Psoas muscle (tissue), 8 donors: Measurements from ENCODE around the gene ERI2. TPM values are rescaled to one million over a fixed set of nuclear protein-coding genes. Genes with fewer than 3 reads are reported as not detected.

ENCODE experiments used
- ATAC-seq, 4 donors: fragments of 200-7000 bp; cut with Tn5 transposase; one replicate each; pipeline ENCODE4 v1.9.1; 2020; ENCODE audit warnings: moderate library complexity in 3 of 4, mild to moderate bottlenecking in 2 of 4
- DNase-seq, 2 donors: peaks; one replicate each; pipeline ENCODE4 v3.0.0-alpha.2; 2020
- H3K27ac ChIP-seq: fragments of 200-600 bp; one replicate; pipeline ENCODE4 v1.8.0; 2022
- H3K27me3 ChIP-seq, 3 donors: fragments of 200-600 bp in 1 of 3; one replicate each; pipeline versions ENCODE4 v1.6.1 to v1.8.0; 2013 to 2022; ENCODE audit warnings: low read length in 2 of 3, mild to moderate bottlenecking in 2 of 3, moderate library complexity in 1 of 3; ENCODE audit not compliant: insufficient read depth in 3 of 3
- H3K36me3 ChIP-seq, 2 donors: fragments of 200-600 bp in 1 of 2; one replicate each; pipeline versions ENCODE4 v1.6.1 to v1.8.0; 2013 to 2022; ENCODE audit warnings: low read depth in 1 of 2, mild to moderate bottlenecking in 1 of 2, moderate library complexity in 1 of 2; ENCODE audit not compliant: insufficient read depth in 1 of 2
- H3K4me1 ChIP-seq: fragments of 200-600 bp; one replicate; pipeline ENCODE4 v1.8.0; 2022
- H3K4me3 ChIP-seq: fragments of 200-600 bp; one replicate; pipeline ENCODE4 v1.8.0; 2022; ENCODE audit warnings: mild to moderate bottlenecking
- H3K9me3 ChIP-seq: fragments of 200-600 bp; one replicate; pipeline ENCODE4 v1.8.0; 2022
- CTCF ChIP-seq: fragments of 200-600 bp; IDR thresholded peaks from one replicate; pipeline ENCODE4 v1.8.0; 2022; ENCODE audit warnings: antibody characterized with exemption
- WGBS, 3 donors: extraction: QIAGEN DNeasy Blood & Tissue Kit; methylation state at CpG; one replicate each; pipeline versions ENCODE4 v1.1.6 to v1.1.7; 2013; 5-methylcytosine and 5-hydroxymethylcytosine counted together
- intact Hi-C, 2 donors: fragments of 100-400 bp; cut with DNase I; formaldehyde crosslinking; loops; one replicate each; pipeline versions ENCODE4 v1.11.0 to v1.14.2; 2022
- polyA plus RNA-seq, 3 donors: library from polyadenylated mRNA; stranded (reverse); fragments of 200-250 nt; gene quantifications; one replicate each; pipeline ENCODE4 v1.2.3, GENCODE V29; 2013
- total RNA-seq, 4 donors: library from RNA; stranded (reverse); fragmentation: NEBNext Ultra II Directional in 2 of 4; extraction: Animal tissue kit (Norgen Biotek cat#: 25700) in 2 of 4; gene quantifications; one replicate each; pipeline versions ENCODE4 v1.2.1 to v1.2.4, GENCODE V29; 2021 to 2023
- donor health status: healthy with polysubstance abuse.
- donor health status: DM: no; HTN: no; CAD: no; lungs with moderate emphysema.
- donor health status: Bipolar disorder and iron deficiency.
- donor health status: healthy.
- donor health status: DM: yes; HTN: yes; CAD: no.
- donor health status: DM: no; HTN: no; CAD: no.
- donor health status: DM: no; HTN: no; CAD: no.
- donor health status: DM: yes; HTN: yes; CAD: no.

ERI2 gene
- total and polyA plus RNA-seq, 7 donors, result 3.6 to 14.9 (median 6.5) TPM

DNA sequence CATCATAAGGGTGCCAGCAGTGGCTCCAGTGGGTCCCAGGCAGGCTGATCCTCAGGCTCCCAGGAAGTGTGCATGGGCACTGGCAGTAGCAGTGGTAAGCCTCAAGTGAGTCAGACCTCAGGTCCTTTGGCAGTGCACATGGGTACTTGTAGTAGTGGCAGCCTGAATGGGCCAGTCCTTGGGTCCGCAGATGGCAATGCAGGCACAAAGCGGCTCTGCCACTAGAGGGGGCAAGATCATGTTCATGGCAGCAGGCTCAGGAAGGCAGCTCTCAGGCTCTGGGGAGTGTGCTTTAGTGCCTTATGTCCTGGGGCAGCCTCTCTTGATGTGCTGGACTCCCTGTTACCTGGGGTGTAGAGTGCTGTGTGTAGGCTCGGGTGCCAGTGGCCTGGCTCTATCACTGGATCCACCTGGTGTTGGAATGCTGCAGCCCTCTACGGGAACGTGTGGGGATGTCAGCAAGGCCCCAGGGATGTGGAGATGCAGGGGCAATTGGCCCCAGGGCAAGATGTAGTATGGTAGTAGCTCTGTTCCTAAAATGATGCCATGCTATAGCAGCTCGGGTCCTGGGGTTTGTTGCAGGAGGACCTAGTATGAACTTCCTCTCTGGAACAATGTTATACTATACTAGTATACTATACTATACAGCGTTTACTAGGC, 31.4 kb downstream of the ERI2 start:
- 67 to 71% (median 69%) methylated on average over 7 of the region's 7 CpGs for WGBS, 3 donors
- ATAC-seq, result peak in 1 of 4 donors; percentile 19
- H3K4me3 ChIP-seq, result no peak overlapping the region
- peaks cover 6% of the 10 kb centered on the region for H3K9me3 ChIP-seq
- H3K27me3 ChIP-seq, result no peaks in the 10 kb centered on the region
- intact Hi-C loops, result no loop called here
- H3K27ac ChIP-seq, result no peak overlapping the region
- no peaks in the 10 kb centered on the region for H3K4me1 ChIP-seq
- peak; percentile 22 for TF ChIP-seq CTCF
- DNase-seq, result peak; percentile 23 to 41
- peaks cover 0 to 14% of the 10 kb centered on the region in 2 donors for H3K36me3 ChIP-seq

DNA sequence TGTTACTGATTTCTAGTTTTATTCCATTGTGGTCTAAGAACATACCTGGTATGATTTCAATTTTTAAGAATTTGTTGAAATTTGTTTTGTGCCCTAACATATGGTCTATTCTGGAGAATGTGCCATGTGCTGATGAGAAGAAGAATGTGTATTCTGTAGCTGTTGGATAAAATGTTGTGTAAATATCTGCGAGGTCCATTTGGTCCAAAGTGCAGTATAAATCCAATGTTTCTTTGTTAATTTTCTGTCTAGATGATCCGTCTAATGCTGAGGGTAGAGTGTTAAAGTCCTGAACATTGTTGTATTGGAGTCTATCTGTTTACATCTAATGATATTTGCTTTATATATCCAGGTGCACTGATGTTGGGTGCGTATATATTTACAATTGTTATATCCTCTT, 32.6 kb downstream of the ERI2 start:
- no peak for TF ChIP-seq CTCF
- Histone ChIP-seq H3K27me3 (no peaks in the 10 kb centered on the region), H3K27ac (no peak overlapping the region), H3K4me3 (no peak overlapping the region), H3K9me3 (peaks cover 6% of the 10 kb centered on the region), H3K4me1 (no peaks in the 10 kb centered on the region), H3K36me3 (peaks cover 0 to 2% of the 10 kb centered on the region in 2 donors)
- intact Hi-C loops, result no loop called here
- no peak for DNase-seq
- WGBS, 3 donors, result 93 to 96% (median 93%) methylated on average over 3 of the region's 3 CpGs
- ATAC-seq, result no peak

GRCh38 chr16:20768818-20769217, 37.5 kb downstream of the ERI2 start:
- H3K9me3 ChIP-seq, result peaks cover 6% of the 10 kb centered on the region
- ATAC-seq, result no peak
- no peak overlapping the region for H3K4me3 ChIP-seq
- H3K4me1 ChIP-seq, result no peaks in the 10 kb centered on the region
- TF ChIP-seq CTCF, result no peak
- no peaks in the 10 kb centered on the region for H3K27me3 ChIP-seq
- 38 to 93% (median 88%) methylated on average over 1 of the region's 1 CpG for WGBS, 3 donors
- no peaks in the 10 kb centered on the region for H3K36me3 ChIP-seq
- H3K27ac ChIP-seq, result no peak overlapping the region
- intact Hi-C loops, result no loop called here
- DNase-seq, result no peak

- H3K27ac ChIP-seq, result no peak overlapping the region
- TF ChIP-seq CTCF, result no peak
- no peak overlapping the region for H3K4me3 ChIP-seq
- intact Hi-C loops, result no loop called here
- no peak for DNase-seq
- H3K36me3 ChIP-seq, result no peaks in the 10 kb centered on the region
- WGBS, 3 donors, result 94 to 97% (median 96%) methylated on average over 1 of the region's 1 CpG
- peaks cover 6% of the 10 kb centered on the region for H3K9me3 ChIP-seq
- ATAC-seq, result no peak
- no peaks in the 10 kb centered on the region for H3K27me3 ChIP-seq
- H3K4me1 ChIP-seq, result no peaks in the 10 kb centered on the region
Measured at GRCh38 chr16:20768121-20768520, 38.2 kb downstream of the ERI2 start.

DNA sequence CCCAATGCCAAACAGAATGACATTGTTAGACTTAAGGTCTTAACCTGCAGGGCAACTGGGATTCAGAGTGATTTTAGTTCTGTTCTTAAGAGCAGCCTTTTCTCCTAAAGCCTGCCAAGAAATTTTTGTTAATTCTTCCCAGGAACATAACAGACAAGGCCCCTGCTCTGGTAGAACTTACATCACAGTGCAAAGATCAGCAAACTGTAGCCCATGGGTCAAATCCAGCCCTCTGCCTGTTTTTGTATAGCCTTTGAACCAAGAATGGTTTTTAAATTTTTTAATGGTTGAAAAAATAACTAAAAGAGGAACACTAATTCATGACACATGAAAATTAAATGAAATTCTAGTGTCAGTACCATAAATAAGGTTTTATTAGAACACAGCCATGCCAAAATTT, 38.7 kb downstream of the ERI2 start:
- H3K36me3 ChIP-seq, result no peaks in the 10 kb centered on the region
- H3K27me3 ChIP-seq, result no peaks in the 10 kb centered on the region
- no peak for TF ChIP-seq CTCF
- H3K4me3 ChIP-seq, result no peak overlapping the region
- no peak overlapping the region for H3K27ac ChIP-seq
- peaks cover 2% of the 10 kb centered on the region for H3K9me3 ChIP-seq
- DNase-seq (no peak), ATAC-seq (no peak)
- no peaks in the 10 kb centered on the region for H3K4me1 ChIP-seq
- intact Hi-C loops, result no loop called here
